AG09319 (cell line): Measurements from ENCODE around the gene CCNF.

Experiments used
- DNase-seq: peaks from one replicate; pipeline ENCODE4 v3.0.0-alpha.2; 2010; ENCODE audit warnings: low read depth; ENCODE audit errors: extremely low read depth
- CTCF ChIP-seq: IDR thresholded peaks from 2 replicates; pipeline ENCODE4 v1.5.1; 2011; ENCODE audit warnings: low read depth, mild to moderate bottlenecking, inconsistent platforms, low read length, moderate library complexity

The CCNF gene

DNA sequence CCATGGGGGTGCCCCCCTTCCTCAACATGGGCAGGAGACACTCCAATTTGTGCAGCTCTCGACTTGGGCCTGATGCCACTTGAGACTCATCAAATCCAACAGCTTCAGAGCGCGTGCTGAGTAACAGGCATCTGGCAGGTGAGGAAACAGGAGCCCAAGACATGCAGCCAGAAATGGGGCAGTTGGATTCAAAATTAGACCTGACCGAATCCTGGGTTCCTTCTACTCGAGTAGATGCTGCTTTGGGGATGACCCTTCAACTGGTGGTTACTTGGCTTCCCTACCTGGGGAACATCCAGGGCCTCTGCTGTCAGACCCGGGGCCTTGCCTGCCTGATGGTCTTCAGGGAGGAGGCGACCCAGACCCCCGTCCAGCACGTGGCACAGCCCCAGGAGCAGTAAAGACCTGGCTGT, 41.4 kb downstream of the CCNF start:
- no peak for TF ChIP-seq CTCF

GRCh38 chr16:2471016-2471652, 41.9 kb downstream of the CCNF start, which contains the start of gene NTN3:
NTN3 (plus strand) TSS chr16:2471297; CDS start chr16:2471702, 405 bp downstream.
- no peak for DNase-seq
- TF ChIP-seq CTCF, result no peak

More for the DNA sequence above, 41.4 kb downstream of the CCNF start:
- DNase-seq, result no peak

GRCh38 chr16:2471653-2472487, 42.6 kb downstream of the CCNF start:
- no peak for DNase-seq
- no peak for TF ChIP-seq CTCF

DNA sequence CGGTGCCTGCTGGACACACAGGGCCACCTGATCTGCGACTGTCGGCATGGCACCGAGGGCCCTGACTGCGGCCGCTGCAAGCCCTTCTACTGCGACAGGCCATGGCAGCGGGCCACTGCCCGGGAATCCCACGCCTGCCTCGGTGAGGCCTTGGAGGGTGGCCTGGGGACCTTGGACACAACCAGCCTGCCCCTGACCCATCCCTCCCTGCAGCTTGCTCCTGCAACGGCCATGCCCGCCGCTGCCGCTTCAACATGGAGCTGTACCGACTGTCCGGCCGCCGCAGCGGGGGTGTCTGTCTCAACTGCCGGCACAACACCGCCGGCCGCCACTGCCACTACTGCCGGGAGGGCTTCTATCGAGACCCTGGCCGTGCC, 43.2 kb downstream of the CCNF start:
- TF ChIP-seq CTCF, result no peak
- DNase-seq, result no peak

GRCh38 chr16:2472885-2473445, 43.7 kb downstream of the CCNF start:
- DNase-seq, result no peak
- TF ChIP-seq CTCF, result no peak

DNA sequence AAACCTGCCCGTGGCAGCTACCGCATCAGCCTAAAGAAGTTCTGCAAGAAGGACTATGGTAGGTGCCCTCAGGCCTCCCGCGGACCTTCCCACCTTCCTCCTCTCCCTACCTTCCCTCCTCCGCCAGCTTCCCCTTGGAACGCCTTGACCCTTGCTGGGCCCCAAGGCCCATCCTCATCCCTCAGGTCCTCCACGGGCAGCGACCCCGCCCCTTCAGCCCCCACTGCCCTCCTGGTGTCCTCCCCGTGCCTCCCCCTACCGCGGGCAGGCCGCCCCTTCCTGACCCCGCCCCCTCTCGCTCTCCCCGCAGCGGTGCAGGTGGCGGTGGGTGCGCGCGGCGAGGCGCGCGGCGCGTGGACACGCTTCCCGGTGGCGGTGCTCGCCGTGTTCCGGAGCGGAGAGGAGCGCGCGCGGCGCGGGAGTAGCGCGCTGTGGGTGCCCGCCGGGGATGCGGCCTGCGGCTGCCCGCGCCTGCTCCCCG, 44.2 kb downstream of the CCNF start:
- no peak for TF ChIP-seq CTCF
- DNase-seq, result no peak
